MCF 10A (cell line): ENCODE measurements around the gene SNX22. TPM values are rescaled to one million over a fixed set of nuclear protein-coding genes. Genes with fewer than 3 reads are reported as not detected.

ENCODE experiments used
- BruUV-seq: library from RNA; stranded (reverse); fragments of 400-500 nt; replicated peaks from 2 replicates; lab custom pipeline; 2021; lab: Mats Ljungman, UMichigan
- CTCF ChIA-PET: fragments of 300-600 bp; sonication (Branson Sonifier 250); formaldehyde crosslinking; extraction: SDS; loops from one replicate; lab custom pipeline; 2021; ENCODE audit warnings: antibody characterized with exemption, inconsistent platforms; lab: Yijun Ruan, JAX
- POLR2A ChIA-PET: fragments of 300-600, 350-650 bp; sonication (Branson Sonifier 250); formaldehyde crosslinking; extraction: SDS; loops from one replicate; lab custom pipeline; 2020; ENCODE audit warnings: antibody characterized with exemption, inconsistent platforms; lab: Yijun Ruan, JAX
- DNase-seq: peaks from one replicate; pipeline ENCODE4 v3.0.0-alpha.2; 2018; ENCODE audit not compliant: unreplicated experiment
- H3K27ac Mint-ChIP-seq: one replicate; pipeline ENCODE4 v1.8.0; 2022; ENCODE audit warnings: mild to moderate bottlenecking, low read depth, mixed read lengths; ENCODE audit not compliant: unreplicated experiment
- H3K27me3 Mint-ChIP-seq: one replicate; pipeline ENCODE4 v1.8.0; 2022; ENCODE audit warnings: mixed read lengths; ENCODE audit not compliant: insufficient read depth, unreplicated experiment
- H3K36me3 Mint-ChIP-seq: one replicate; pipeline ENCODE4 v1.8.0; 2022; ENCODE audit warnings: mild to moderate bottlenecking, moderate library complexity, mixed read lengths; ENCODE audit not compliant: insufficient read depth, unreplicated experiment
- H3K4me1 Mint-ChIP-seq: one replicate; pipeline ENCODE4 v1.8.0; 2022; ENCODE audit warnings: mixed read lengths; ENCODE audit not compliant: insufficient read depth, unreplicated experiment
- H3K4me3 Mint-ChIP-seq: one replicate; pipeline ENCODE4 v1.8.0; 2022; ENCODE audit warnings: mild to moderate bottlenecking, moderate library complexity, mixed read lengths; ENCODE audit not compliant: unreplicated experiment
- H3K9me3 Mint-ChIP-seq: one replicate; pipeline ENCODE4 v1.8.0; 2022; ENCODE audit warnings: mixed read lengths; ENCODE audit not compliant: unreplicated experiment
- intact Hi-C: fragments of 100-400 bp; cut with micrococcal nuclease; formaldehyde crosslinking; loops from 2 replicates; pipeline ENCODE4 v1.14.1; 2022
- total RNA-seq: library from RNA; stranded (reverse); gene quantifications from 2 replicates; pipeline ENCODE4 v1.2.3, GENCODE V29; 2022
- TF ChIP-seq, protein P1 (sequence below): fragments of 200-600 bp; IDR thresholded peaks from one replicate; pipeline ENCODE4 v1.8.0; 2022; ENCODE audit warnings: antibody characterized with exemption, mild to moderate bottlenecking; ENCODE audit not compliant: unreplicated experiment

SNX22 gene
- total RNA-seq, 1 experiment from 2014 or later: 0.16 TPM

- TF ChIP-seq, protein P1, sequence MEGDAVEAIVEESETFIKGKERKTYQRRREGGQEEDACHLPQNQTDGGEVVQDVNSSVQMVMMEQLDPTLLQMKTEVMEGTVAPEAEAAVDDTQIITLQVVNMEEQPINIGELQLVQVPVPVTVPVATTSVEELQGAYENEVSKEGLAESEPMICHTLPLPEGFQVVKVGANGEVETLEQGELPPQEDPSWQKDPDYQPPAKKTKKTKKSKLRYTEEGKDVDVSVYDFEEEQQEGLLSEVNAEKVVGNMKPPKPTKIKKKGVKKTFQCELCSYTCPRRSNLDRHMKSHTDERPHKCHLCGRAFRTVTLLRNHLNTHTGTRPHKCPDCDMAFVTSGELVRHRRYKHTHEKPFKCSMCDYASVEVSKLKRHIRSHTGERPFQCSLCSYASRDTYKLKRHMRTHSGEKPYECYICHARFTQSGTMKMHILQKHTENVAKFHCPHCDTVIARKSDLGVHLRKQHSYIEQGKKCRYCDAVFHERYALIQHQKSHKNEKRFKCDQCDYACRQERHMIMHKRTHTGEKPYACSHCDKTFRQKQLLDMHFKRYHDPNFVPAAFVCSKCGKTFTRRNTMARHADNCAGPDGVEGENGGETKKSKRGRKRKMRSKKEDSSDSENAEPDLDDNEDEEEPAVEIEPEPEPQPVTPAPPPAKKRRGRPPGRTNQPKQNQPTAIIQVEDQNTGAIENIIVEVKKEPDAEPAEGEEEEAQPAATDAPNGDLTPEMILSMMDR: no peak
- intact Hi-C loops: no loop called here
- Mint-ChIP-seq H3K36me3 (peaks cover 50% of the 10 kb centered on the region), H3K4me3 (peak overlapping the region; percentile 91), H3K27ac (peak overlapping the region; percentile 86), H3K27me3 (no peaks in the 10 kb centered on the region), H3K9me3 (no peaks in the 10 kb centered on the region), H3K4me1 (peaks cover 32% of the 10 kb centered on the region)
- DNase-seq: no peak
- POLR2A ChIA-PET: interaction anchor here (0.5 to 4.9 kb wide), 20 partner anchors 8 to 315 kb away, joined by 3 to 64 read pairs (median 4); partner anchors contain the start of genes CIAO2A, SNX1 and TRIP4
- BruUV-seq: TSS peak; percentile 75
- CTCF ChIA-PET: interaction anchor here (0.6 to 1.6 kb wide), 4 partner anchors 8 to 25 kb away, joined by 3 to 8 read pairs (median 4); no protein-coding TSS in a partner anchor
Measured at GRCh38 chr15:64161688-64162477, 10.4 kb downstream of the SNX22 start.

DNA sequence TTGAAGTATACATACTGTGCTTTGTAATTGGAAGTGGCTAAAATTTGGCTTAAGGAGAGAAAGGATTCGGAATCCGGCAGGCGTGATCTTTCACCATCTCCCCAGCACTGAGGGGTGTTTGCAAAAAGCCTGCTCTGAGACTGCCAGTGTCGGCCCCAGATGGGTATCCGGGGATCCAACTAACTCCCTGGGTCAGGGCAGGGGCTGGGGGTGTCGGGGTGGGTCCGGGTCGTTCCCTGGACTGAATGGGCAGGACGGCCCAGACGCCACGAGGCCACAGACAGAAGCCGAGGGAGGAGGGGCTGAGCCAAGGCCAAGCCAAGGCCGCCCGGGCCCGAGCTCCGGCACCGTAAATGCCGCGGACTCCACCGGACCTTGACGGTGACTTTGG lies 10.9 kb downstream of the SNX22 start:
- Mint-ChIP-seq H3K27ac (peak overlapping the region; percentile 86), H3K4me1 (peaks cover 32% of the 10 kb centered on the region), H3K36me3 (peaks cover 51% of the 10 kb centered on the region), H3K4me3 (peak overlapping the region; percentile 91), H3K9me3 (no peaks in the 10 kb centered on the region), H3K27me3 (no peaks in the 10 kb centered on the region)
- ChIA-PET POLR2A (interaction anchor here (0.6 to 4.9 kb wide), 17 partner anchors 9 to 314 kb away, joined by 3 to 64 read pairs (median 4); partner anchors contain the start of genes CIAO2A, SNX1 and TRIP4), CTCF (interaction anchor here (0.6 to 1.6 kb wide), 4 partner anchors 8 to 553 kb away, joined by 3 to 8 read pairs (median 4); no protein-coding TSS in a partner anchor)
- DNase-seq: no peak
- TF ChIP-seq, protein P1: no peak
- no TSS peak for BruUV-seq
- intact Hi-C loops: no loop called here

DNA sequence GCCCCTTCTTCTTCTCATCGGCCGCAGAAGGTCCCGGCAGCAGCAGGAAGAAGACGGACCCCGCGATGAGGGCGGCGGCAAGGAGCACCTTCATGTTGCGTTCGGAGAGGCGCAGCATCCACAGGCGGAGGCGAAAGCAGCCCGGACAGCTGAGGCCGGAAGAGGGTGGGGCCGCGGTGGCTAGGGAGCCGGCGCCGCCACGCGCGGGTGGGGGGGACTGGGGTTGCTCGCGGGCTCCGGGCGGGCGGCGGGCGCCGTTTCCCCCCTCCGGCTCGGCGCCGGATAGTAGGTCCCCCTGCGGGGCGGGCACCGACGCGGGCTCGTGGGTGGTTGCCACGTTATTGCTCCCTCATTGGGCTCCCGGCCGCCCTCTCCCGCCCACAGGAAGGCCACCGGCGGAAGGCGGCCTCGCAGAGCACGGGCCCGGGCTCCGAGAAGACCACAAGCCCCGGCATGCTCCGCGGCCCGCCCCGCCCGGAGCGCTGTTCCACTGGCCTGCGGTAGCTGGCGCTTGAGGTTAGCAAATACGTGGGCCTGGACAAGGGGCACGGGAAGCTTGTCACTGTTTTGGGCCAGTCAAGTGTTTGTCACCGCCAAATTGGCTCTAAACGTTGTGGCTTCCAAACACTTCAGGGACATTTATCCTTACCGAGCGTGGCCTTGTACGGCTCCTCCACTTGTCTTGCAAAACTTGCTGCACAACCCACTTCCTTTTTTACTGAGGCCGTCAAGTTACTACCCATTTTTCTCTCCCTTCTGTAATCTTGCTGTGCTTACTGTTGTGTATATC lies 11.5 kb downstream of the SNX22 start, which contains the start of gene PPIB:
TSS of gene PPIB (minus strand) at position 154 of the 790 bp plus-strand sequence. CDS start at position 118, 36 bp downstream.
- POLR2A ChIA-PET: interaction anchor here (0.6 to 4.9 kb wide), 25 partner anchors 9 to 658 kb away, joined by 3 to 64 read pairs (median 4); partner anchors contain the start of genes CIAO2A, CSNK1G1, SNX1 and TRIP4
- Mint-ChIP-seq H3K4me1 (peaks cover 29% of the 10 kb centered on the region), H3K4me3 (peak within 1 kb of the TSS; percentile 91), H3K27ac (peak within 1 kb of the TSS; percentile 86), H3K9me3 (no peaks in the 10 kb centered on the region), H3K36me3 (peaks cover 48% of the 10 kb centered on the region), H3K27me3 (no peaks in the 10 kb centered on the region)
- CTCF ChIA-PET: interaction anchor here (0.6 to 2.1 kb wide), 7 partner anchors 9 to 553 kb away, joined by 3 to 8 read pairs (median 5); no protein-coding TSS in a partner anchor
- DNase-seq: peak; percentile 97
- intact Hi-C loops: loop anchor here (1.0 kb wide), 1 partner anchor 193 kb away; the partner anchor contains the start of gene CSNK1G1
- TF ChIP-seq, protein P1: peak; percentile 13
- no TSS peak for BruUV-seq
